Colonic mucosa (tissue), 4 donors: ENCODE data around the gene CLDN5. TPM values are rescaled to one million over a fixed set of nuclear protein-coding genes. Genes with fewer than 3 reads are reported as not detected.

ENCODE experiments used
- DNase-seq: peaks from one replicate; pipeline ENCODE4 v3.0.0-alpha.2; 2020
- H3K27ac ChIP-seq: fragments of 200-600 bp; one replicate; pipeline ENCODE4 v1.8.0; 2021
- H3K27me3 ChIP-seq: fragments of 200-600 bp; one replicate; pipeline ENCODE4 v1.8.0; 2021
- H3K36me3 ChIP-seq: fragments of 200-600 bp; one replicate; pipeline ENCODE4 v1.8.0; 2021
- H3K4me1 ChIP-seq: fragments of 200-600 bp; one replicate; pipeline ENCODE4 v1.8.0; 2021; ENCODE audit warnings: mild to moderate bottlenecking
- H3K4me3 ChIP-seq: fragments of 200-600 bp; one replicate; pipeline ENCODE4 v1.8.0; 2021
- H3K9ac ChIP-seq, 2 donors: one replicate each; pipeline ENCODE4 v1.7.0; 2013; ENCODE audit warnings: control low read depth in 2 of 2, low read depth in 2 of 2, low read length in 2 of 2
- H3K9me3 ChIP-seq: fragments of 200-600 bp; one replicate; pipeline ENCODE4 v1.8.0; 2021
- CTCF ChIP-seq: fragments of 200-600 bp; IDR thresholded peaks from one replicate; pipeline ENCODE4 v1.8.0; 2022; ENCODE audit warnings: antibody characterized with exemption, mild to moderate bottlenecking
- intact Hi-C: fragments of 100-400 bp; cut with DNase I; formaldehyde crosslinking; loops from one replicate; pipeline ENCODE4 v1.14.1; 2022
- total RNA-seq, 2 donors: library from RNA; stranded (reverse); fragmentation: NEBNext Ultra II Directional in 1 of 2; extraction: Animal tissue kit (Norgen Biotek cat#: 25700) in 1 of 2; gene quantifications; one replicate each; pipeline ENCODE4 v1.2.1, GENCODE V29; 2021
- donor health status: healthy.
- donor health status: DM: no; HTN: no; CAD: no.
- donor health status: DM: no; HTN: no; CAD: no.

CLDN5 gene
- total RNA-seq, 2 donors from 2014 or later = 10.4 to 31.0 TPM

- TF ChIP-seq CTCF = no peak
- Histone ChIP-seq H3K36me3 (no peaks in the 10 kb centered on the region), H3K27me3 (no peaks in the 10 kb centered on the region), H3K9ac (no peak overlapping the region), H3K27ac (no peak overlapping the region), H3K4me1 (no peaks in the 10 kb centered on the region), H3K9me3 (no peaks in the 10 kb centered on the region), H3K4me3 (no peak overlapping the region)
- DNase-seq = no peak
- intact Hi-C loops = no loop called here
Observed at GRCh38 chr22:19510919-19511341, 13.3 kb downstream of the CLDN5 start.

GRCh38 chr22:19509923-19510322 is 14.3 kb downstream of the CLDN5 start:
- Histone ChIP-seq H3K27me3 (no peaks in the 10 kb centered on the region), H3K9me3 (no peaks in the 10 kb centered on the region), H3K27ac (no peak overlapping the region), H3K36me3 (no peaks in the 10 kb centered on the region), H3K9ac (no peak overlapping the region), H3K4me1 (no peaks in the 10 kb centered on the region), H3K4me3 (no peak overlapping the region)
- no peak for DNase-seq
- no peak for TF ChIP-seq CTCF
- intact Hi-C loops = no loop called here

GRCh38 chr22:19509191-19509590 is 15.0 kb downstream of the CLDN5 start:
- Histone ChIP-seq H3K9me3 (no peaks in the 10 kb centered on the region), H3K9ac (no peak overlapping the region), H3K36me3 (no peaks in the 10 kb centered on the region), H3K27ac (no peak overlapping the region), H3K4me3 (no peak overlapping the region), H3K27me3 (no peaks in the 10 kb centered on the region), H3K4me1 (no peaks in the 10 kb centered on the region)
- intact Hi-C loops = no loop called here
- DNase-seq = no peak
- TF ChIP-seq CTCF = no peak

GRCh38 chr22:19508024-19508776 is 16.0 kb downstream of the CLDN5 start:
- intact Hi-C loops = no loop called here

GRCh38 chr22:19507534-19507861 is 16.7 kb downstream of the CLDN5 start:
- intact Hi-C loops = no loop called here
- DNase-seq = no peak
- no peak for TF ChIP-seq CTCF
- H3K9ac ChIP-seq = no peak overlapping the region
- H3K36me3 ChIP-seq = no peaks in the 10 kb centered on the region
- H3K27me3 ChIP-seq = no peaks in the 10 kb centered on the region
- H3K4me1 ChIP-seq = no peaks in the 10 kb centered on the region
- H3K9me3 ChIP-seq = no peaks in the 10 kb centered on the region
- H3K27ac ChIP-seq = no peak overlapping the region
- H3K4me3 ChIP-seq = no peak overlapping the region

More at GRCh38 chr22:19508024-19508776, 16.0 kb downstream of the CLDN5 start:
- no peaks in the 10 kb centered on the region for H3K4me1 ChIP-seq
- no peak overlapping the region for H3K27ac ChIP-seq
- no peak for TF ChIP-seq CTCF
- H3K9ac ChIP-seq = no peak overlapping the region
- no peaks in the 10 kb centered on the region for H3K36me3 ChIP-seq
- H3K9me3 ChIP-seq = no peaks in the 10 kb centered on the region
- no peak for DNase-seq
- no peaks in the 10 kb centered on the region for H3K27me3 ChIP-seq
- no peak overlapping the region for H3K4me3 ChIP-seq
